Right renal pelvis (tissue), 4 donors: Measurements from ENCODE around the gene MLST8. TPM values are rescaled to one million over a fixed set of nuclear protein-coding genes. Genes with fewer than 3 reads are reported as not detected.

Experiments used
- DNase-seq, 4 donors: peaks; one replicate each; pipeline ENCODE4 v3.0.0-alpha.2; 2013; ENCODE audit warnings: low read depth in 4 of 4, low spot score in 3 of 4, missing footprints in 1 of 4
- polyA plus RNA-seq, 4 donors: library from polyadenylated mRNA; unstranded; fragments of 120-200 nt; gene quantifications; one replicate each; pipeline ENCODE4 v1.2.1, GENCODE V29; 2013; ENCODE audit not compliant: insufficient read length in 4 of 4

The MLST8 gene
- polyA plus RNA-seq, 4 donors = 43.9 to 49.5 (median 46.3) TPM

GRCh38 chr16:2206420-2206779 lies 1.1 kb downstream of the MLST8 start:
- no peak for DNase-seq

GRCh38 chr16:2206780-2207433 lies 1.7 kb downstream of the MLST8 start:
- DNase-seq = no peak

DNA sequence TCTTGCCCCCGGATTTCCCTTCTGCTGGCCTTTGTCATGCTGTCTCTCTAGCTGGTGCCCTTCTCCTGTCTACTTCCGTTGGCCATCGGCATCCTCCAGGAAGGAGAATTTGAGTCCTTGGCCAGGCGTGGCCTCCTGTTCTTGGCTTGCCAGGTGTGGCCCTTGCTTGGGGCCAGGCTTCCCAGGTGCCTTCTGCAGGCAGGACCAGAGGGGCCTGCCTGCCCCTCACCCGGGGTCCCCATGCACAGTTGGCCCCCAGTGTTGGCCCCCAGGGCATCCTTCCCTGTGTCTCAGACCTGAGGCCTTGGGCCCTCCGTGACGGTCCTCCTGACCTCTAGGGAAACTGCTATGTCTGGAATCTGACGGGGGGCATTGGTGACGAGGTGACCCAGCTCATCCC lies 2.6 kb downstream of the MLST8 start:
- no peak for DNase-seq

DNA sequence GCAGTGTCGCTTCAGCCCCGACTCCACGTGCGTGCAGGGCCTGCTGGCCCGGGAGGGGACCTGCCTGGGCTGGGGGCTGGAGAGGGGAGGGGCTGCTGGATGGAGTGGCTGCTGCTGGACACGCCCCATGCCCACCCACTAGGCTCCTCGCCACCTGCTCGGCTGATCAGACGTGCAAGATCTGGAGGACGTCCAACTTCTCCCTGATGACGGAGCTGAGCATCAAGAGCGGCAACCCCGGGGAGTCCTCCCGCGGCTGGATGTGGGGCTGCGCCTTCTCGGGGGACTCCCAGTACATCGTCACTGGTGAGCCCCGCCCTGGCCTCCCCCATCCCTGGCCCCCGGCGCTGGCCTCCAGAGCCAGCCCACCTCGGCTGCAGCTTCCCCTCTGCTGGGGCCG lies 3.1 kb downstream of the MLST8 start:
- DNase-seq = no peak

GRCh38 chr16:2208772-2209171 lies 3.5 kb downstream of the MLST8 start:
- no peak for DNase-seq

GRCh38 chr16:2209258-2210008 lies 4.2 kb downstream of the MLST8 start:
- no peak for DNase-seq

DNA sequence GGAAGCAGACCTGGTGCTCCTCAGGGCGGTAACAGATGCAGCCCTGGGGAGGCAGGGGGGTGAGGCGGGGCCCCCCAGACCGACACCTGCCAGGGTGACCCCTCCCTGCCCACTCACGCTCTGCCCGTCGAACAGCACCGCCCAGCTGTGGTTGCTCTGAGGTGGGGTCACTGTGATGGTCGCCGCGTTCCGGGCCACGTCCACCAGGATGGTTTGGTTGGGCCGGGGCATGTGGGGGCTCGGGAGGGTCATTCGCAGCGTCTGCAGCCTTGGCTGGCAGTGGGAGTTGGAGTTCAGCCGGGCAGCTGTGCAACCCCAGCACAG lies 4.7 kb downstream of the MLST8 start:
- DNase-seq = no peak

- DNase-seq = no peak
Measured at GRCh38 chr16:2210386-2211365, 5.4 kb downstream of the MLST8 start, which contains the start of gene BRICD5. Gene BRICD5 (minus strand): TSS chr16:2210863. CDS start chr16:2210833, 30 bp downstream.

DNA sequence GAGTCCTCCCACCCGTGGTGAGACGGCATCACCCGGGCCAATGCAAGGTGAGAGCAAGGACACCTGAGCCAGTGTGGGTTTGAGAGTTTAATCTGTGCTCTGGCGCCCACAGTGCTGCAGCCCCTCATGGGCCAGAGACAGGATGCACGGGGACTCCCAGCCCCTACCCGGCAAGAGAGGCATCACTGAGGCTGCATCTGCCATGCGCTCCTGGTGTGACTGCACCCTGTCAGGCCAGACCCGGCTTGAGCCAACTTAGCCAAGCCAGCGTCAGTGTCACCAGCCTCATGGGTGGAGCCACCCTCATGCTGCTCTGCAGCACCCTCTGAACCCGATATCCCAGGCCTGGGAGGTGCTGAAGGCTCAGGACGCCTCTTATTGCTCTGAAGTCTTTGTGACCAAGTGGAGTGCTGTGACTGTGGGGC lies 6.7 kb downstream of the MLST8 start:
- DNase-seq = no peak

GRCh38 chr16:2212362-2213324 lies 7.4 kb downstream of the MLST8 start:
- DNase-seq = no peak

GRCh38 chr16:2213817-2214718 lies 8.8 kb downstream of the MLST8 start:
- no peak for DNase-seq

- no peak for DNase-seq
Measured at GRCh38 chr16:2214719-2214968, 9.4 kb downstream of the MLST8 start, which contains the start of gene PGP. Gene PGP (minus strand): TSS chr16:2214840. CDS start chr16:2214777, 63 bp downstream.

DNA sequence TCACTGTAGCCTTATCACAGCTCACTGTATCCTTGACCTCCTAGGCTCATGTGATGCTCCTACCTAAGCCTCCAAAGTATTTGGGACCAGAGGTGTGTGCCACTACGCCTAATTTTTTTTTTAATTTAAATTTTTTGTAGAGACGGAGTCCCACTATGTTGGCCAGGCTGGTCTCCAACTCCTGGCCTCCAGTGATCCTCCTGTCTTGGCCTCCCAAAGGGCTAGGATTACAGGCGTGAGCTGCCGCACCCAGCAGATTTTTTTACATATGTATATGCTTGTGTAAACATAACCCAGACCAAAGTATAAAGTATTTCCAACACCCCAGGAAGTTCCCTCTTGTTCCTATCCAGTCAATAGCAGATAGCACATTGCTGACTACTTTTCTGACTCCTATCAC lies 11.1 kb downstream of the MLST8 start:
- no peak for DNase-seq

DNA sequence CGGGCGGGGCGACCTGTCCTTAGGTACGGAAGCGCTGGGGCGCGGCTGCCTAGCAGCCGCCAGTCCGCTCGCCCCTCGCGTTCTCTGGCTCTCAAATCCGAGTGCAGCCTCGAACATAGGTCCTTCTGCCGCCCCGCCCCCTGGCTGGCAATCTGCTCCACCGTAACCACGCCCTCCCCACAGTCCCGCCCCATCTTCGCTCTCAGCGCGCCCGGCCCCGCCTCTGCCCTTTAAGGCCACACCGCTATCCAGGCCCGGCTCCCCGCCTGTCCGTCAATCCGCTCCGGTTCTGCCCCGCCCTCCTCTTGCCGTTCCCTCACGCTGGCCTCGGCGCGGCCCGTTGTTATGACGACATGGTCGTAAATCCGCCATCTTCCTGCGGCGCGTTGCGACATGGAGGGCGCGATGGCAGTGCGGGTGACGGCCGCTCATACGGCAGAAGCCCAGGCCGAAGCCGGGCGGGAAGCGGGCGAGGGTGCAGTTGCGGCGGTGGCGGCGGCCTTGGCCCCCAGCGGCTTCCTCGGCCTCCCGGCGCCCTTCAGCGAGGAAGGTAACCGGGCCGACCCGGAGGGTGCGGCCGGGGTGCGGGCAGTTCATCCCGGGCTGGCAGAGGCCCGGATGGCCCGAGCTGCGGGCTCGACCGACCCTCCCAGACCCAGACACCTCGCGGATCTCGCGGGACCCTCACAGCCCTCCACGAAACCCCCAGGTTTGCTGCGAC lies 18.1 kb downstream of the MLST8 start, which contains the start of gene E4F1:
Gene E4F1, plus strand, starts transcription at position 371 of the 721 bp plus-strand sequence. Its CDS starts 23 bp downstream, at position 394.
- DNase-seq = peak; percentile 95 to 97 (median 96)

GRCh38 chr16:2223942-2224486 lies 18.8 kb downstream of the MLST8 start:
- no peak for DNase-seq

- DNase-seq = no peak
Measured at GRCh38 chr16:2226245-2226793, 21.1 kb downstream of the MLST8 start.

DNA sequence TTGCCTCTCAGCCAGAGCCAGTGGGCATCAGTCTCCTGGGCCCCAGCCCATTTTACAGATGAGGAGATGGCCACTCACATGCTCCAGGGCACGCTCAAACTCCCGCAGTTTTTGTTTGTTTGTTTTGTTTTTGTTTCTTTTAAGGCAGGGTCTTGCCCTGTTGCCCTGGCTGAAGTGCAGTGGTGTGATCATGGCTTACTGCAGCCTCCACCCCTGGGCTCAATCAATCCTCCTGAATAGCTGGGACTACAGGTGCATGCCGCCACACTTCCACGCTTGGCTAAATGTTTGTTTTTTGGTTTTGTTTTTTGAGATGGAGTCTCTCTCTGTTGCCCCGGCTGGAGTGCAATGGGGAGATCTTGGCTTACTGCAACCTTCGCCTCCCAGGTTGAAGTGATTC lies 21.7 kb downstream of the MLST8 start:
- DNase-seq = no peak
